K562 (cell line): ENCODE measurements around the gene PTCH2. TPM values are rescaled to one million over a fixed set of nuclear protein-coding genes. Genes with fewer than 3 reads are reported as not detected.

Experiments
- ATAC-seq: fragments of 200-7000 bp; cut with Tn5 transposase; 3 replicates; pipeline ENCODE4 v1.9.1; 2020; ENCODE audit warnings: moderate library complexity
- BruUV-seq: library from RNA; stranded (reverse); fragments of 400-500 nt; replicated peaks from 2 replicates; lab custom pipeline; 2021; lab: Mats Ljungman, UMichigan
- CTCF ChIA-PET: fragments of 300-600 bp; formaldehyde crosslinking; extraction: SDS; loops from one replicate; lab custom pipeline; 2021; ENCODE audit warnings: low intra/inter-chr PET ratio; lab: Yijun Ruan, JAX
- POLR2A ChIA-PET: fragments of 300-600, 350-650 bp; sonication (Branson Sonifier 250); formaldehyde crosslinking; extraction: SDS; loops from one replicate; lab custom pipeline; 2021; ENCODE audit warnings: antibody characterized with exemption, inconsistent platforms; lab: Yijun Ruan, JAX
- DNase-seq, 4 experiments: peaks; one replicate each; pipeline versions ENCODE4 v3.0.0 to v3.0.0-alpha.2; 2011 to 2018; ENCODE audit warnings: low spot score in 3 of 4, mixed read lengths in 3 of 4; ENCODE audit errors: extremely low read depth in 1 of 4
- FAIRE-seq: peaks from 2 replicates; lab custom pipeline; 2011; peaks lifted over from hg19 to GRCh38; lab: Jason Lieb, UNC
- H2AFZ ChIP-seq: 2 replicates; pipeline ENCODE4 v1.6.0; 2011; ENCODE audit warnings: low read depth, low read length, control low read depth, inconsistent platforms
- H3K27ac ChIP-seq: fragments of 200-600 bp; 3 replicates; pipeline ENCODE4 v1.8.0; 2011; ENCODE audit warnings: low read depth, mild to moderate bottlenecking, control low read depth, inconsistent platforms, low read length, moderate library complexity, mixed read lengths; ENCODE audit errors: extremely low read depth
- H3K27me3 ChIP-seq, 2 experiments: fragments of 300-600 bp in 1 of 2; 2 replicates in 1 of 2; 3 replicates in 1 of 2; pipeline versions ENCODE4 v1.6.0 to v1.8.0; 2011; ENCODE audit warnings: inconsistent platforms in 2 of 2, low read length in 2 of 2, mild to moderate bottlenecking in 1 of 2, mixed read lengths in 1 of 2, moderate library complexity in 1 of 2; ENCODE audit not compliant: control insufficient read depth in 2 of 2, insufficient read depth in 2 of 2
- H3K36me3 ChIP-seq: fragments of 300-600 bp; 3 replicates; pipeline ENCODE4 v1.8.0; 2011; ENCODE audit warnings: mild to moderate bottlenecking, low read length, inconsistent platforms; ENCODE audit not compliant: control insufficient read depth, insufficient read depth
- H3K4me1 ChIP-seq, 2 experiments: fragments of 200-600 bp in 1 of 2; replicated peaks in 1 of 2; 2 replicates in 1 of 2; 3 replicates in 1 of 2; pipeline versions ENCODE4 v1.5.1 to v1.8.0; 2011; ENCODE audit warnings: inconsistent platforms in 2 of 2, low read length in 2 of 2, mild to moderate bottlenecking in 1 of 2, mixed read lengths in 1 of 2, moderate library complexity in 1 of 2; ENCODE audit not compliant: control insufficient read depth in 2 of 2, insufficient read depth in 2 of 2
- H3K4me2 ChIP-seq: 2 replicates; pipeline ENCODE4 v1.6.1; 2011; ENCODE audit warnings: low read length, control low read depth, inconsistent platforms, mixed read lengths; ENCODE audit not compliant: insufficient read depth
- H3K4me3 ChIP-seq: fragments of 200-600 bp; sonication (generic), shearing (Covaris generic); 2 replicates; pipeline ENCODE4 v1.5.1; 2016; ENCODE audit warnings: control low read depth, inconsistent platforms
- H3K79me2 ChIP-seq: fragments of 200-600 bp; 3 replicates; pipeline ENCODE4 v1.8.0; 2011; ENCODE audit warnings: low read length, inconsistent platforms; ENCODE audit not compliant: control insufficient read depth, insufficient read depth
- H3K9ac ChIP-seq, 2 experiments: 2 replicates each; pipeline versions ENCODE4 v1.6.0 to v1.6.1; 2011; ENCODE audit warnings: low read depth in 2 of 2, low read length in 2 of 2, control low read depth in 1 of 2, inconsistent platforms in 1 of 2, mild to moderate bottlenecking in 1 of 2, mixed read lengths in 1 of 2; ENCODE audit not compliant: insufficient read depth in 1 of 2
- H3K9me1 ChIP-seq: one replicate; pipeline ENCODE4 v1.6.0; 2011; ENCODE audit warnings: inconsistent platforms, mild to moderate bottlenecking, low read length, moderate library complexity; ENCODE audit not compliant: control insufficient read depth, insufficient read depth
- H3K9me3 ChIP-seq: replicated peaks from 2 replicates; pipeline ENCODE4 v1.5.1; 2011; ENCODE audit warnings: low read depth, low read length, inconsistent platforms; ENCODE audit not compliant: control insufficient read depth, insufficient read depth
- H4K20me1 ChIP-seq: replicated peaks from 2 replicates; pipeline ENCODE4 v1.6.1; 2011; ENCODE audit warnings: low read length, inconsistent platforms, mixed read lengths; ENCODE audit not compliant: control insufficient read depth, insufficient read depth
- CTCFL ChIP-seq: IDR thresholded peaks from 2 replicates; pipeline ENCODE4 v1.6.1; 2011; ENCODE audit warnings: borderline replicate concordance, low read depth, mild to moderate bottlenecking, moderate library complexity, low read length; ENCODE audit not compliant: insufficient read depth, poor library complexity, severe bottlenecking
- FOXP1 ChIP-seq: sonication (generic); formaldehyde crosslinking; IDR thresholded peaks from 2 replicates; pipeline ENCODE4 v1.8.0; 2022; ENCODE audit warnings: mild to moderate bottlenecking, missing genetic modification reagents
- FUS ChIP-seq: fragments of 200-400 bp; formaldehyde crosslinking; optimal IDR thresholded peaks from 2 replicates; pipeline ENCODE3; 2017; ENCODE audit warnings: low read depth, low read length
- HBP1 ChIP-seq: fragments of 450-650 bp; formaldehyde crosslinking; IDR thresholded peaks from 2 replicates; pipeline ENCODE4 v1.4.0; 2022; ENCODE audit warnings: missing genetic modification characterization
- IFI16 ChIP-seq: fragments of 250-450 bp; sonication (Bioruptor Pico); IDR thresholded peaks from 2 replicates; pipeline ENCODE4 v2.1.2; 2022; ENCODE audit warnings: mild to moderate bottlenecking, inconsistent platforms
- MBD2 ChIP-seq: sonication (generic); IDR thresholded peaks from 2 replicates; pipeline ENCODE4 v1.6.1; 2016; ENCODE audit warnings: low read depth, borderline replicate concordance
- MLX ChIP-seq, 2 experiments: fragments of 450-650 bp in 1 of 2; sonication (generic) in 1 of 2; formaldehyde crosslinking; conservative IDR thresholded peaks; 2 replicates each; pipeline versions ENCODE4 v1.4.0 to v1.8.1; 2020 to 2022; ENCODE audit warnings: mild to moderate bottlenecking in 1 of 2, missing genetic modification reagents in 1 of 2
- POLR3A ChIP-seq: IDR thresholded peaks from 2 replicates; pipeline ENCODE4 v1.6.1; 2011; ENCODE audit warnings: borderline replicate concordance, mild to moderate bottlenecking, moderate library complexity; ENCODE audit not compliant: insufficient read length, insufficient read depth; ENCODE audit errors: extremely low read depth
- SRSF7 ChIP-seq: fragments of 200-400 bp; formaldehyde crosslinking; optimal IDR thresholded peaks from 2 replicates; pipeline ENCODE3; 2017; ENCODE audit warnings: mild to moderate bottlenecking, low read depth, low read length
- THAP12 ChIP-seq: fragments of 250-450 bp; sonication (Bioruptor Pico); IDR thresholded peaks from 2 replicates; pipeline ENCODE4 v1.9.0; 2021; ENCODE audit warnings: mild to moderate bottlenecking, inconsistent platforms
- ZBED1 ChIP-seq: IDR thresholded peaks from 2 replicates; pipeline ENCODE4 v1.6.1; 2014
- ZEB2 ChIP-seq: fragments of 450-650 bp; IDR thresholded peaks from 2 replicates; pipeline ENCODE4 v1.6.1; 2016
- ZNF239 ChIP-seq: fragments of 250-450 bp; sonication (Bioruptor Pico); IDR thresholded peaks from 2 replicates; pipeline ENCODE4 v1.4.0; 2020; ENCODE audit warnings: mild to moderate bottlenecking
- ZSCAN32 ChIP-seq: fragments of 450-650 bp; formaldehyde crosslinking; IDR thresholded peaks from 2 replicates; pipeline ENCODE4 v1.4.0; 2020; ENCODE audit warnings: mild to moderate bottlenecking, moderate library complexity
- WGBS: fragments of 100-300 bp; shearing (Covaris generic); methylation state at CpG from one replicate; pipeline ENCODE4 v1.1.6; 2016; ENCODE audit warnings: low coverage, mixed read lengths; ENCODE audit not compliant: insufficient coverage; ENCODE audit errors: missing lambda C conversion rate; 5-methylcytosine and 5-hydroxymethylcytosine counted together
- in situ Hi-C: fragments of 300-500 bp; cut with MboI; formaldehyde crosslinking; loops from 4 replicates; pipeline ENCODE4 v1.15.0; 2018; ENCODE audit warnings: inconsistent platforms, mixed read lengths
- intact Hi-C: fragments of 100-400 bp; cut with micrococcal nuclease; formaldehyde crosslinking; loops from 2 replicates; pipeline ENCODE4 v1.14.2; 2022
- polyA plus RNA-seq, 8 experiments: library from polyadenylated mRNA; depleted of rRNA in 4 of 8; stranded (reverse) in 5 of 8; unstranded in 3 of 8; fragments of >200 nt; fragmentation: Nextera tagmentation in 2 of 8; fragmentation: Illumina TruSeq in 1 of 8; extraction: Ambion mirVana in 2 of 8; extraction: Trizol in 1 of 8; gene quantifications; 2 replicates each; pipeline versions ENCODE4 v1.2.1 to v1.2.3, GENCODE V29; 2011 to 2014; ENCODE audit warnings: inconsistent platforms in 1 of 8, missing spikeins in 1 of 8
- total RNA-seq, 7 experiments: library from RNA; depleted of rRNA in 6 of 7; stranded (reverse); fragments of >200 nt in 6 of 7; fragmentation: Illumina TruSeq in 2 of 7; extraction: Trizol in 2 of 7; gene quantifications; 2 replicates each; pipeline versions ENCODE4 v1.2.1 to v1.2.3, GENCODE V29; 2011 to 2021; ENCODE audit warnings: low replicate concordance in 1 of 7

The PTCH2 gene
- total and polyA plus RNA-seq, 9 of the 15 experiments (the other 6 are each of a cell fraction or from before 2014, with no cell fraction given), result 0.15 to 27.3 (median 0.48) TPM; not detected in 1

GRCh38 chr1:44835738-44836675, 7.0 kb downstream of the PTCH2 start:
- DNase-seq (peak; percentile 75 to 93 (median 81)), FAIRE-seq (peak; percentile 97), ATAC-seq (peak; percentile 87)
- H3K9me1 ChIP-seq, result no peaks in the 10 kb centered on the region
- in situ Hi-C loops (loop anchor here (5.0 kb wide), 1 partner anchor 176 kb away; the partner anchor contains the start of genes HECTD3 and UROD), intact Hi-C loops (loop anchor here (1.0 to 10.0 kb wide), 3 partner anchors 177 to 464 kb away; partner anchors contain the start of gene UROD)
- POLR2A ChIA-PET, result interaction anchor here (0.6 to 11.1 kb wide), 3 partner anchors 15 to 114 kb away, joined by 4 to 217 read pairs (median 4); no protein-coding TSS in a partner anchor
- no peaks in the 10 kb centered on the region for H3K79me2 ChIP-seq
- no peaks in the 10 kb centered on the region for H4K20me1 ChIP-seq
- no peaks in the 10 kb centered on the region for H3K36me3 ChIP-seq
- BruUV-seq, result no TSS peak
- H3K4me3 ChIP-seq, result no peak overlapping the region
- peaks cover 30 to 36% of the 10 kb centered on the region in 2 experiments for H3K4me1 ChIP-seq
- no peaks in the 10 kb centered on the region for H3K9me3 ChIP-seq
- 62% methylated on average over 23 of the region's 23 CpGs for WGBS
- CTCF ChIA-PET, result interaction anchor here (0.6 to 1.6 kb wide), 3 partner anchors 94 to 464 kb away, joined by 3 to 9 read pairs (median 5); no protein-coding TSS in a partner anchor
- H3K27ac ChIP-seq, result no peak overlapping the region
- H3K9ac ChIP-seq, result no peak overlapping the region; a peak in 1 of 4 replicates
- H3K4me2 ChIP-seq, result no peak overlapping the region
- no peak overlapping the region for H2AFZ ChIP-seq
- no peaks in the 10 kb centered on the region for H3K27me3 ChIP-seq
- TF ChIP-seq ZSCAN32 (CRISPR knock-in tag) (no peak), SRSF7 (no peak), MLX (CRISPR knock-in tag; conservative IDR thresholded peaks at IDR 0.05) (peak in 1 of 2 experiments; percentile 58; a peak in 1 of 4 replicates), CTCFL (no peak), THAP12 (CRISPR knock-in tag) (no peak), FOXP1 (CRISPR knock-in tag) (no peak), IFI16 (no peak), ZEB2 (peak; percentile 61; the same call in 1 of the 2 replicates), FUS (no peak), POLR3A (no peak), HBP1 (CRISPR knock-in tag) (no peak), MBD2 (no peak), ZNF239 (no peak), ZBED1 (no peak)
